ENCODE measurements around the gene ING2. TPM values are rescaled to one million over a fixed set of nuclear protein-coding genes. Genes with fewer than 3 reads are reported as not detected.

ING2 gene
- total RNA-seq, 6 donors from 2014 or later = 8.2 to 27.7 (median 10.8) TPM

- DNase-seq (peak in 1 of 2 donors; percentile 58), ATAC-seq (ENCODE audit: low FRiP score in 2 of 2) (no peak)
- 60 to 77% methylated on average over 19 to 23 of the region's 23 CpGs for WGBS, 2 donors
- Histone ChIP-seq H3K36me3 (no peaks in the 10 kb centered on the region), H3K4me3 (no peak overlapping the region), H3K27ac (no peak overlapping the region), H3K4me1 (no peaks in the 10 kb centered on the region), H3K27me3 (no peaks in the 10 kb centered on the region), H3K9me3 (no peaks in the 10 kb centered on the region)
- TF ChIP-seq, protein P1, sequence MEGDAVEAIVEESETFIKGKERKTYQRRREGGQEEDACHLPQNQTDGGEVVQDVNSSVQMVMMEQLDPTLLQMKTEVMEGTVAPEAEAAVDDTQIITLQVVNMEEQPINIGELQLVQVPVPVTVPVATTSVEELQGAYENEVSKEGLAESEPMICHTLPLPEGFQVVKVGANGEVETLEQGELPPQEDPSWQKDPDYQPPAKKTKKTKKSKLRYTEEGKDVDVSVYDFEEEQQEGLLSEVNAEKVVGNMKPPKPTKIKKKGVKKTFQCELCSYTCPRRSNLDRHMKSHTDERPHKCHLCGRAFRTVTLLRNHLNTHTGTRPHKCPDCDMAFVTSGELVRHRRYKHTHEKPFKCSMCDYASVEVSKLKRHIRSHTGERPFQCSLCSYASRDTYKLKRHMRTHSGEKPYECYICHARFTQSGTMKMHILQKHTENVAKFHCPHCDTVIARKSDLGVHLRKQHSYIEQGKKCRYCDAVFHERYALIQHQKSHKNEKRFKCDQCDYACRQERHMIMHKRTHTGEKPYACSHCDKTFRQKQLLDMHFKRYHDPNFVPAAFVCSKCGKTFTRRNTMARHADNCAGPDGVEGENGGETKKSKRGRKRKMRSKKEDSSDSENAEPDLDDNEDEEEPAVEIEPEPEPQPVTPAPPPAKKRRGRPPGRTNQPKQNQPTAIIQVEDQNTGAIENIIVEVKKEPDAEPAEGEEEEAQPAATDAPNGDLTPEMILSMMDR (IDR thresholded peaks at IDR 0.05) = no peak
- TF ChIP-seq POLR2AphosphoS5 (IDR thresholded peaks at IDR 0.05) (no peak), POLR2A (IDR thresholded peaks at IDR 0.05) (no peak), EP300 (IDR thresholded peaks at IDR 0.05) (no peak)
Observed at GRCh38 chr4:183533698-183534097, 28.8 kb downstream of the ING2 start.

DNA sequence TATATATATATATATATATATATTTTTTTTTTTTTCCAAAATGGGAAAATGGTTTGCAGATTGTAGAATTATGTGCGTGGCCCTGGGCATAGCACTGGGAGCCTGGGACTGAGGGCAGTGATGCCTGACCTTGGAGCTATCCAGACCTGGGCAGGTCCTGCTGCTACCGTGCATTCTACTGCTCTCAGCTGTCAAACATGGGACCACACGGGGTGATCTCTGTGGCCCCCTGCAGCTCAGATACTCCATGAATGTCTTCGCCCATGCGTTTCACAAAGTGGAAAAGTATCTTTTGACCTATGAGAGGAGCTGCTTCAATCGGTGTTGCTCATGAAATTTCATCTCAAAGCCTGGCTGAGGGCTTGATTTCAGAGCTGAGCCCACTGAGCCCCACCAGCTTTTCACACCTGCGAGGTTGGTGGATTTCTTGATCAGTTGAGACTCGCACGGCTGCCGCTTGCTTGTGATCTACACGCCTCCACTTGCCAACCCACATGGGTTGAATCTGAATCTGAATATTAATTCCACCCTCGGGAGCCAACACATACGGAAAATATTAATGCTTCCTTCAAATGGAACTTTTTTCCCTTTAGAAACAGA lies 35.7 kb downstream of the ING2 start:
- no peaks in the 10 kb centered on the region for H3K27me3 ChIP-seq
- H3K36me3 ChIP-seq = no peaks in the 10 kb centered on the region
- no peak overlapping the region for H3K4me3 ChIP-seq
- peaks cover 0 to 6% (median 3%) of the 10 kb centered on the region in 4 donors for H3K9me3 ChIP-seq
- WGBS, 2 donors = 80 to 89% methylated on average over 13 of the region's 13 CpGs
- TF ChIP-seq POLR2A (IDR thresholded peaks at IDR 0.05) (no peak), EP300 (IDR thresholded peaks at IDR 0.05) (no peak), POLR2AphosphoS5 (IDR thresholded peaks at IDR 0.05) (no peak)
- TF ChIP-seq, protein P1 (IDR thresholded peaks at IDR 0.05) = no peak
- DNase-seq (no peak), ATAC-seq (ENCODE audit: low FRiP score in 2 of 2) (peak in 1 of 2 donors; percentile 45)
- H3K4me1 ChIP-seq = no peaks in the 10 kb centered on the region
- no peak overlapping the region for H3K27ac ChIP-seq

- Histone ChIP-seq H3K4me3 (no peak overlapping the region), H3K27me3 (no peaks in the 10 kb centered on the region), H3K4me1 (no peaks in the 10 kb centered on the region), H3K36me3 (no peaks in the 10 kb centered on the region), H3K9me3 (peaks cover 0 to 6% (median 3%) of the 10 kb centered on the region in 4 donors), H3K27ac (no peak overlapping the region)
- DNase-seq (no peak), ATAC-seq (ENCODE audit: low FRiP score in 2 of 2) (peak in 1 of 2 donors; percentile 42)
- WGBS, 2 donors = 41 to 60% methylated on average over 13 of the region's 13 CpGs
- TF ChIP-seq, protein P1 (IDR thresholded peaks at IDR 0.05) = no peak
- TF ChIP-seq POLR2A (IDR thresholded peaks at IDR 0.05) = no peak
- TF ChIP-seq POLR2AphosphoS5 (IDR thresholded peaks at IDR 0.05) = no peak
- no peak for TF ChIP-seq EP300 (IDR thresholded peaks at IDR 0.05)
Observed at GRCh38 chr4:183541010-183541751, 36.3 kb downstream of the ING2 start.

- no peak for DNase-seq
- no peak overlapping the region for H3K4me3 ChIP-seq
- no peaks in the 10 kb centered on the region for H3K4me1 ChIP-seq
- no peak for ATAC-seq (ENCODE audit: low FRiP score in 2 of 2)
- peaks cover 0 to 6% (median 3%) of the 10 kb centered on the region in 4 donors for H3K9me3 ChIP-seq
- no peaks in the 10 kb centered on the region for H3K27me3 ChIP-seq
- H3K27ac ChIP-seq = no peak overlapping the region
- no peaks in the 10 kb centered on the region for H3K36me3 ChIP-seq
- 55 to 60% methylated on average over 3 of the region's 3 CpGs for WGBS, 2 donors
- TF ChIP-seq POLR2A (IDR thresholded peaks at IDR 0.05) (no peak), POLR2AphosphoS5 (IDR thresholded peaks at IDR 0.05) (no peak), EP300 (IDR thresholded peaks at IDR 0.05) (no peak)
- TF ChIP-seq, protein P1 (IDR thresholded peaks at IDR 0.05) = no peak
Observed at GRCh38 chr4:183541752-183542040, 36.8 kb downstream of the ING2 start.

Data from upper lobe of left lung (tissue), 6 donors.